ENCODE results near the gene RSL1D1. TPM values are rescaled to one million over a fixed set of nuclear protein-coding genes. Genes with fewer than 3 reads are reported as not detected.

RSL1D1 gene
- total RNA-seq, 1 donor from 2014 or later: 195 TPM

DNA sequence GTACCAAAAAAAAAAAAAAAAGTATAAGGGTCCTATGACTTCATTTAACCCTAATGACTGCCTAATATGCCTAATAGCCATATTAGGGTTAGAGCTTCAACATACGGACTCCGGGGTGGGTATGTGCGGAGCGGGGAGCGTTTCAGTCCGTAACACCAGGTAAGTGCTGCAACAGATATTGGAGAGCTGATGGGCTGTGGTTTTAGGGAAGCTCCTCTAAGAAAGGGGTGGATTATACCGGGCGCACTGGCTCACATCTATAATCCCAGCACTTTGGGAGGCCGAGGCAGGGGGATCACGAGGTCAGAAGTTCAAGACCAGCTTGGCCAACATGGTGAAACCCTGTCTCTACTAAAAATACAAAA is 52.3 kb downstream of the RSL1D1 start:
- intact Hi-C loops (cut with micrococcal nuclease): loop anchor here (5.0 to 10.0 kb wide), 2 partner anchors 127 to 854 kb away; partner anchors contain the start of genes CLEC16A and DEXI

DNA sequence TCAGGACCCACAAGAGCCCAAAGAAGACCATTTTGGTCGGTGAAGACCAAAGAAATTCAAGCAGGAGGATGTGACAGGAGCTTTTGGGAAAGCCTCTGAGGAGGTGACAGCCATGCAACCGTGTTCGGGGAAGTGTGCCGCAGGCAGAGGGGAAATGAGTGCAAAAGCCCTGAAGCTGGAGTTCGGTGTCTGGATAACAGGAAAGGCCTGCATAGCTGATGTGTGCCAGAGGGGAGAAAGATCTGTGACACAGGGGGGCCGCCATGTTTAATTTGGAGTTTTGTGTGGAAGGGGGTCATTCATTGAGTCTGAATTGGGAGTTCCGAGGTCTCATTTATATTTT is 53.4 kb downstream of the RSL1D1 start:
- intact Hi-C loops (cut with micrococcal nuclease): loop anchor here (1.0 to 10.0 kb wide), 6 partner anchors 15 to 853 kb away; partner anchors contain the start of genes CLEC16A, DEXI, RSL1D1 and TXNDC11

DNA sequence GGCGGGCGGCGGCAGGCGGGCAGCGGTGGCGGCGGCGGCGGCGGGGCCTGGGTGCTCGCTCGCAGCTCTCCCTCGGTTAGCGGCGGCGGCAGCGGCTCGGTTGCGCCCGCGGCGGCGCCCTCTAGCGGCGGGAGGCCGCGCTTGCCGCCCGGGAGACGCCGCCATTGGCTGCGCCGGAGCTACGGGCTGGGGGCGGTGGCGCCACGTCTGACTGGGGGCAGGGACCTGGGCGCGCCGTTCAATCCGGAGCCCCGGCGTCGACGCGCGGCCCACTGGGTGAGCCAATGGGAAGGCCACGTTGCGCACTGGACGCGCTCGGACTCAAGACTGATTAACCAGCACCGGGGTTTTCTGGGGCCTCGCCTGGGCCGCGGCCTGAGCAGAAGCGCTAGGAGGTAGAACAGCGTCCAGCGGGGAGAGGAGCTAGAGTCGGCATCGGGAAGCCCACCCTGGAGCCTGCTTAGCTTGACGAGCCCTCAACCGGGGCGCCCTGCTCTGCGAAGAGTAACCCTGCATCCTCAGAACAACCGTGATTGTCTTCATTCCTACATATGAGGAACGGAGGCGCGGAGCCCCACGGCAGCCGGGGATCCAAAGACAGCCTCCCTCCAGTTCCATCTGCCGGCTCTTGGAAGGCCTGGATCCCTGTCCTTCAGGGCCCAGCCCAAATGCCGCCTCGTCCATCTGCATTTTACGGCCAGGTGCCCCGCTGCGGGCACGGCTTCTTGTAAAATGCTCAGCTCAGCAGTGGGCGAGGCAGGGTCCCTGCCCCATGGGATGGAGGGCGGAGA is 54.0 kb downstream of the RSL1D1 start, which contains the start of gene ZC3H7A:
TSS of gene ZC3H7A (minus strand) at position 93 of the 791 bp plus-strand sequence. CDS start 14,904 bp downstream, outside the sequence.
- intact Hi-C loops (cut with micrococcal nuclease): loop anchor here (1.0 to 10.0 kb wide), 6 partner anchors 14 to 853 kb away; partner anchors contain the start of genes CLEC16A, DEXI, RSL1D1 and TXNDC11

DNA sequence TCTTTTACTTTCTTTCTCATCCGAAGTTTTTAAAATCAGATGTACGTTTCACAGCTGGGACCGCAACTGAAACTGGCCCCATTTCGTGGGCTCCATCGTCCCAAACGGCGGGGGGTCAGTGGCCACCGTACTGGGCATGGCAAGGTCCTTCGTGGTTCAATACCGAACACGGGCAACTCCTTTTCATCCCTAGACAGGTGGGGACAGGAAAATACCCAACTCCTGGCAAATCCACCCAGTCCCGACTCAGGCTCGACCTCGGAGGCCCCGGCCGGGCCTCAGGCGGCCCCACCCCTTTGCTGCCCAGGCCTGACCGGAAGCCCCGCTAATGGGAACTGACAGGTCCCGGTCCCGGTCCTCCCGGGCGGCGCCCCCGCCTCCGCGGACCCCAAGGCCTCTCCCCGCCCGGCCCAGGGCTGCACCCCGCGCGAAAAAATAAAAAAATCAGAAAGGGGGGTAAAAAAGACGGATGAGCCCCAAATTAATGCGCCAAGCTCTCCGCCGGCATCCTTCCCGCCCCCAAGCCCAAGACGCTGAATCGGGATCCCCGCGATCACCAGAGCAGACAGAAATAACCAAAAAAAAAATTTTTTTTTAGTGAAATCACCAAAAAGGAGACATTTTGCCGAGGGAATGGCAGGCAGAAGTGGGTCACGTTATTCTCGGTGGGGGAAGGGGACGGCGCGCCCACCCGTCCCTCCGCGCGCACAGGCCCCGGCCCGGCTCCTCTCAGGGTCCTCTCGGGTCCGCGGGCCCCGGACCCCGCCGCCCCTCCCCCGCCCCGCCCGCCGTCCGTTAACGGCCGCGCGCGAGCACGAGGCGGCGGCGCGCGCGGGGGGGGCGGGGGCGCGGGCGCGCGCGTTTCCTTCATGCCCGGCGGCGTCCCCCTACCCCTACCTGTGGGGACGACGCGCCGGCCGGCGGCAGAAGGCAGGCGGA is 54.8 kb downstream of the RSL1D1 start:
- intact Hi-C loops (cut with micrococcal nuclease): loop anchor here (1.0 to 10.0 kb wide), 6 partner anchors 13 to 852 kb away; partner anchors contain the start of genes CLEC16A, DEXI, RSL1D1 and TXNDC11

DNA sequence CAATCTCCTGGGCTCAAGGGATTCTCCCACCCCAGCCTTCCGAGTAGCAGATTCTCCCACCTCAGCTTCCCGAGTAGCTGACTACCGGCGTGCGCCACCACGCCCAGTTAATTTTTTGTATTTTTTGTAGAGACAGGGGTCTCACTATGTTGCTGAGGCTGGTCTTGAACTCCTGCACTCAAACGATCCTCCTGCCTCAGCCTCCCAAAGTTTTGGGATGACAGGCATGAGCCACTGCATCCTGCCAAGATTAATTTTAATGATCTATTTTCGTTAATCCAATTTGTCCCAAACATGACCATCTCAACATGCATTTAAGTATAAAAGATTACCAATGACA is 55.5 kb downstream of the RSL1D1 start:
- intact Hi-C loops (cut with micrococcal nuclease): loop anchor here (5.0 to 10.0 kb wide), 2 partner anchors 124 to 851 kb away; partner anchors contain the start of genes CLEC16A and DEXI

DNA sequence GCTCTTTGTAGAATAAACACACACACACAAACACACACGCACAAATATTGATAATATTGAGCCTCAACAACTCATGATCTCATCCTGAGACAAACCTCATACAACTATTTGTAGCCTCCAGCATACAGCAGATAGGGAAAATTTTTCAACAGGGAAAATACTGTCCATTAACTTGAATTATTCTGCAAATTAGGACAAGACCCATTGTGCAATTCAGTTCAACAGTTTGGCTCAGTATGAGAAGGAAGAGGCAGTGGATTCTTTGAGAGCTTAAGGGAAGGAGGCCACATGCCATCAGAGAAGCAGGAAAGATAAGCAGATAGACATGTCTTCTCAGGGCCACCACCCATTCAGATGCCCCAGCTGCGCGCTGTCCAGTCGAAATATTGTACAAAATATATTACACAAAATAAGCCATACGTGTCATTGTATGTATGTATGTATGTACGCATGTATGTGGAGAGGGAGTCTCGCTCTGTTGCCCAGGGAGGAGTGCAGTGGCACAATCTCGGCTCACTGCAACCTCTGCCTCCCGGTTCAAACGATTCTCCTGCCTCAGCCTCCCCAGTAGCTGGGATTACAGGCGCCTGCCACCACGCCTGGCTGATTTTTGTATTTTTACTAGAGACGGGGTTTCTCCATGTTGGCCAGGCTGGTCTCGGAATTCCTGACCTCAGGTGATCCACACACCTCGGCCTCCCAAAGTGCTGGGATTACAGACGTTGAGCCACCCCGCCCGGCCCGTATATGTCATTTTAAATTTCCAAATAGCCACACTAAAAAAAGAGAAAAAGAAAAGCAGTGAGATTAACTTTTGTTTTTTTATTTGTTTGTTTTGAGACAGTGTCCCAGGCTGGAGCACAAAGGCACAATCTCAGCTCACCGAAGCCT is 56.1 kb downstream of the RSL1D1 start:
- intact Hi-C loops (cut with micrococcal nuclease): loop anchor here (5.0 to 10.0 kb wide), 2 partner anchors 123 to 850 kb away; partner anchors contain the start of genes CLEC16A and DEXI

DNA sequence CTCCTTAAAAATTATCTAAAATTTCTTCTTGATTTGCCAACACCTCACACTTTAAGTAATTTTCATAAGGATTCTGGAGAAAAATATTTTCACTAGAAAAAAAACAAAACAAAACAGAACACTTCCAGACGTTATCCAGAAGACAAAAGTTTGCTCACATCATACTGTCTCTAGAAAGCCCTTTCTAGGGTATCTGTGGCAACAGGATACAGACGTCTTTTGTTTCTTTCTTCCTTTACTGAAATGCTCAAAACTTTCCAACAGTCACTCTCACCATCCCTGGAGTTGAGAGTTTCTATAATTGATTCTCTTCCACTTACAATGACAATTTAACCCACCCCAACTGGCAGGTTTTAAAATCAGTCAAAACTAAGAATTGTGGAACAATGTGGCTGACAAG is 56.9 kb downstream of the RSL1D1 start:
- intact Hi-C loops (cut with micrococcal nuclease): loop anchor here (10.0 kb wide), 1 partner anchor 850 kb away; the partner anchor contains the start of genes CLEC16A and DEXI

DNA sequence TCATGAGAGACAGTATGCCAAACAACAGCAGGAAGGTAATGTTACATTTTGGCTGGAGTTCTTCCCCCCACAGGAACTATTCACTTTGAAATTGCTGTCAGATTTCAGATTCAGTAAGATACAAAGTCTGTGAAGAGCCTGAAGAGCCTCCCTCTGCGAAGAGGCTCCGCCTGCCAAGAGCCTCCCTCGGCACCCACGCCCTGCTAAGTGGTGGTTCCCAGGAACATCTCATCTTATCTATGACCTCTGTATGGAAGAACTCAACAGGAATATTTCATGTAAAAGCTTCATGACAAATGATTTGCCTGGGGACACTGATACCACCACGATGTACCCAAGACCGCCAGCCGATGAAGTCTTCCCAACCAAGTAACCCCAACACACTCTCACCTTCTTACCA is 57.5 kb downstream of the RSL1D1 start:
- intact Hi-C loops (cut with micrococcal nuclease): loop anchor here (10.0 kb wide), 1 partner anchor 849 kb away; the partner anchor contains the start of genes CLEC16A and DEXI

DNA sequence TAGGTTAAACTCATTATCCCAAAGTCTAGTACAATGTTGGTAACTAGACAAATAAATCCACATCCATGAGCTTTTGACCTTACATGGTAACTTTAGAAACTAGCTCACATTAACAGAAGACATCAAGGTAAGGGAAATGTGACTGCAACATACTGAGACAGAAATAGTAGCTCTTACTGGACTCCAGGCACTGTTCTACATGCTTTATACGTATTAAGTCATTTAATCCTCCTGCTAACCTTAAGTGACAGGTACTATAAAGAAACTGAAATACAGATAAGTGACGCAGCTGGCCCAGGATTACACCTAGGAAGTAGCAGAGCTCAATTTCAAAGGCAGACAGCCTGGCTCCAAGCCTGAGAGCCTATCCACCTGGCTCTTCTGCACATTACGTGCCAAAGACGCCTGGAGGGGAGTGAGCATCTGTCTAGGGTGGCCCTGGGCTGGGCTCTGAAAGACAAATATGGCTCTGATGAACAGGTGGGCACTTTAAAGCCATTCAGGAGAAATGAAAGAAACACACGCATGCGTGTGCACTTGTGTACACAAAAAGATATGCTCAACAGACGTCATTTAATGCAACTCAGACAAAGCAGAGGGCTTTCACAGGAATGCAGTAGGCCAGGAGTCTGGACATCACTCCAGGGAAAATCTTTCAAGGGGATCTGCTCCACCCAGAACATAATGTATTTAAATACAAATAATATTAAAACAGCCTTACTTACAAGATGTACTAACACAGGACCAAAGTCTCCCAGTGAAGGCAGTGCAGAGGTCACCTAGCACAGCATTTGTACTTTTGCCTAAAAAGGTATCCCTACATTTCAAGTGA is 58.7 kb downstream of the RSL1D1 start:
- intact Hi-C loops (cut with micrococcal nuclease): loop anchor here (10.0 kb wide), 1 partner anchor 848 kb away; the partner anchor contains the start of genes CLEC16A and DEXI

DNA sequence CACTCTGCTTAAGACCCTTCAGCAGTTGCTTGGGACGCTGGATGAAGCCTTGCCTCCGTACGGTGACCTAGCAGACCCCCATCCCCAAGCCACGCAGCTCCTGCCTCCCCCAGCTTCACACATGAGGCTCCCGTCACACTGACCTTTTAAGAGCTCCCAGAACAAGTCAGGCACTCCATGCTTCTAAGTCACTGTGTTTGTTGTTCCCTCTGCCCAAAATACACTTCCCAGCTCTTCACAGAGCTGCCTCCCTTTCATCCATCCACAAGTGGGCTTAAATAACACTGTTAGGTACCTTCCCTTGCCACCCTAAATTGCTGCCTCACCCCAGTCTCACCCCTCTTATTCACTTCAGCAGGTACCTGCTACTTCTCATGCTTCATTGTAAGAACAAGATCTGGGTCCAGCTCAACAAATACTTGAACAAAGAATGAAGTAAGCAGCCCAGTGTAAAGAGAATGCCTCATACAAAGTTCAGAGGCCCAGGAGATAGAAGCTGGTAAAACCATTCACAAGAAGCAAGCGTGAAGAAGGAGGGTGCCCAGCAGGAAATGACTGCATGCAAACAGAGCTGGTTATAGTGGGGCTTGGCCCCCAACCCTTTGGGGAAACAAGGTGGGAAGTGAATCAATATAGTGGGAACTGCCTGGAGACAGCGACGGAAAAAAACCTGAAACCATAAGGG is 60.1 kb downstream of the RSL1D1 start:
- intact Hi-C loops (cut with micrococcal nuclease): loop anchor here (10.0 kb wide), 1 partner anchor 846 kb away; the partner anchor contains the start of genes CLEC16A and DEXI

DNA sequence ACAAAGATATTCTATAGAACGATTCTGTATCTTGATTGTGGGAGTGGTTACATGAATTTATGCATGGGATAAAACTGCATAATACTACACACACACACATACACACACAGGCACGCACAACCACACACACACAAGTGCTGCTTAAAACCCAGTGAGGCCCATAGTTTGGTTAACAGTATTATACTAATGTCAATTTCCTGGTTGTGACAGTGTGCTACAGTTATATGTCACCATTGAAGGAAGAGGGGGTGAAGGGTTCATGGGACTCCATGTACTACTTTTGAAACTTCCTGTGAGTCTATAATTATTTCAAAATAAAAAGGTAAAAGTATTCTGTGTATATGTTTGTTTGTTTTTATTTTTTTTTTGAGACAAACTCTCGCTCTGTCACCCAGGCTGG is 62.4 kb downstream of the RSL1D1 start:
- intact Hi-C loops (cut with micrococcal nuclease): loop anchor here (10.0 kb wide), 1 partner anchor 204 kb away; the partner anchor contains the start of gene LITAF

DNA sequence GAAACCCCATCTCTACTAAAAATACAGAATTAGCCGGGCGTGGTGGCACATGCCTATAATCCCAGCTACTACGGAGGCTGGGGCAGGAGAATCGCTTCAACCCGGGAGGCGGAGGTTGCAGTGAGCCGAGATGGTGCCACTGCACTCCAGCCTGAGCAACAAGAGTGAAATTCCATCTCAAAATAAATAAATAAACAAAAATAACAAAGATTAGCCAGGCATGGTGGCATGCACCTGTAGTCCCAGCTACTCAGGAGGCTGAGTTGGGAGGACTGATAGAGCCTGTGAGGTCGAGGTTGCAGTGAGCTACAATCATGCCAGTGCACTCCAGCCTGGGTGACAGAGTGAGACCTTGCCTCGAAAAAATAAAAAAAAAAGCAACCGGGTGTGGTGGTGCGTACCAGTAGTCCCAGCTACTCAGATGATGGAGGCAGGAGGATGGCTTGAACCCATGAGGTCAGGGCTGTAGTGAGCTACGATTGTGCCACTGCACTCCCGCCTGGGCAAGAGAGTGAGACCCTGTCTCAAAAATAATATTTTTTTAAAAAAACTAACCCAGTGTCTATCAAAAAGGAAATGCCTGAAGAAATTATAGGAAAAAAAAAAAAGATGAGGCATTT is 66.3 kb downstream of the RSL1D1 start:
- intact Hi-C loops (cut with micrococcal nuclease): loop anchor here (5.0 to 10.0 kb wide), 3 partner anchors 43 to 200 kb away; partner anchors contain the start of genes LITAF, SNN and TXNDC11

DNA sequence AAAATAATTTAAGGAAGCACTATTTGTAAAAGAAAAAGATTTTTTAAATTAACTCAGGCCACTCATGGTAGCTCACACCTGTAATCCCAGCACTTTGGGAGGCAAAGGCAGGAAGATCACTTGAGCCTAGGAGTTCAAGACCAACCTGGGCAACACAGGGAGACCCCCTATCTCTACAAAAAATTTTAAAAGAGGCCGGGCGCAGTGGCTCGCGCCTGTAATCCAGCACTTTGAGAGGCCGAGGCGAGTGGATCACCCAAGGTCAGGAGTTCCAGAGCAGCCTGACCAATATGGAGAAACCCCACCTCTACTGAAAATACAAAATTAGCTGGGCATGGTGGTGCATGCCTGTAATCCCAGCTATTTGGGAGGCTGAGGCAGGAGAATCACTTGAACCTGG is 67.0 kb downstream of the RSL1D1 start:
- intact Hi-C loops (cut with micrococcal nuclease): loop anchor here (5.0 to 10.0 kb wide), 3 partner anchors 42 to 200 kb away; partner anchors contain the start of genes LITAF, SNN and TXNDC11

DNA sequence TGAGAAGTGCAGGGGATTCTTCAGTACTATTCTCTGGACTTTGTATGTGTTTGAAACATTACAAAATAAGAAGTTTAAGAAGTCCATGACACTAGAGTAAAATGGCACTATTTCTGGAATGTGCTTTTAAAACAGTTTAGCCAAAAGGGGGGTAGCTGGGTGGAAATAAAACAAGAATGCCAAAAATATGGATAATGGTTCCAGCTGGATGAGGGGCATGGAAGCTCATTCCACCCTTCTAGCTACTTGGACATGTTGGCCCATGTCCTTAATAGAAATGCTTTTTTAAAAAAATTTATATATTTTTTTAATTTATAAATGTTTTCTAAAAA is 67.3 kb downstream of the RSL1D1 start:
- intact Hi-C loops (cut with micrococcal nuclease): loop anchor here (5.0 to 10.0 kb wide), 3 partner anchors 42 to 199 kb away; partner anchors contain the start of genes LITAF, SNN and TXNDC11

All from T-helper 2 cell treated with Interferon-gamma antibody and Interleukin-4, amounts not matched to agents 100 ng/mL and 5 ng/mL, for 36 hours (primary cell).